ENCODE results near the gene SRRM3. TPM values are rescaled to one million over a fixed set of nuclear protein-coding genes. Genes with fewer than 3 reads are reported as not detected.

The SRRM3 gene
- total and polyA plus RNA-seq, 2 experiments from 2014 or later: 8.6 to 13.8 TPM

GRCh38 chr7:76231583-76231982, 29.9 kb downstream of the SRRM3 start (continued):
- TF ChIP-seq REST (IDR thresholded peaks at IDR 0.05; ENCODE audit: unreplicated experiment): no peak
- TF ChIP-seq ETS1 (IDR thresholded peaks at IDR 0.05): no peak

- no peaks in the 10 kb centered on the region; the same call in 1 of the 2 replicates for H3K79me2 ChIP-seq (replicated peaks; ENCODE audit: insufficient read depth)
- H4K20me1 ChIP-seq (replicated peaks; ENCODE audit: insufficient read depth): no peaks in the 10 kb centered on the region
- H3K36me3 Mint-ChIP-seq (ENCODE audit: low read depth): no peaks in the 10 kb centered on the region
- ATAC-seq (no peak), DNase-seq (ENCODE audit: low spot score) (no peak)
- no peaks in the 10 kb centered on the region for H3K9me2 ChIP-seq (ENCODE audit: insufficient read depth)
- H3K4me3 ChIP-seq: no peak overlapping the region
- no peaks in the 10 kb centered on the region for H3K27me3 ChIP-seq (ENCODE audit: insufficient read depth)
- H3F3A ChIP-seq (replicated peaks; ENCODE audit: low read depth): peaks cover 31% of the 10 kb centered on the region
- peaks cover 50% of the 10 kb centered on the region for H3K4me1 ChIP-seq (ENCODE audit: insufficient read depth)
- H2AFZ ChIP-seq: no peak overlapping the region
- no peak overlapping the region for H3K27ac Mint-ChIP-seq
- no peak overlapping the region for H3K27ac ChIP-seq (ENCODE audit: low read depth)
- H3K4me3 Mint-ChIP-seq: no peak overlapping the region; the same call in 2 of the 3 replicates
- H3K9me3 Mint-ChIP-seq: no peaks in the 10 kb centered on the region
- H3K4me1 Mint-ChIP-seq: peaks cover 54% of the 10 kb centered on the region
- peaks cover 32% of the 10 kb centered on the region for H3K27me3 Mint-ChIP-seq (ENCODE audit: insufficient read depth, low read depth, poor library complexity)
- H3K36me3 ChIP-seq (ENCODE audit: insufficient read depth): no peaks in the 10 kb centered on the region
- H3K4me2 ChIP-seq: no peak overlapping the region
- TF ChIP-seq ZNF114 (CRISPR knock-in tag; IDR thresholded peaks at IDR 0.05) (no peak), CREB1 (CRISPR knock-in tag; IDR thresholded peaks at IDR 0.05; ENCODE audit: low read depth) (no peak), ZNF462 (CRISPR knock-in tag; IDR thresholded peaks at IDR 0.05) (no peak), EZH2 (IDR thresholded peaks at IDR 0.05; ENCODE audit: low read depth, unreplicated experiment) (no peak), POLR2AphosphoS5 (IDR thresholded peaks at IDR 0.05; ENCODE audit: low read depth) (no peak), STAT1 (IDR thresholded peaks at IDR 0.05; ENCODE audit: unreplicated experiment) (no peak), NANOG (IDR thresholded peaks at IDR 0.05; ENCODE audit: borderline replicate concordance) (no peak), CTCF (conservative IDR thresholded peaks at IDR 0.05; ENCODE audit: low read depth in 2 of 2) (no peak)
Observed at GRCh38 chr7:76232698-76233097, 31.0 kb downstream of the SRRM3 start.

Data from GM23338 (cell line).